Fibroblast of the aortic adventitia (primary cell): Measurements from ENCODE around the gene ZNF516. TPM values are rescaled to one million over a fixed set of nuclear protein-coding genes. Genes with fewer than 3 reads are reported as not detected.
A peak's percentile ranks its signal among the peaks of the same experiment; 100 is the strongest.

Source experiments
- DNase-seq: peaks from one replicate; pipeline ENCODE4 v3.0.0-alpha.2; 2010; ENCODE audit warnings: low read depth
- H3K4me3 ChIP-seq: 2 replicates; pipeline ENCODE4 v1.5.1; 2011; ENCODE audit warnings: low read depth, mild to moderate bottlenecking, control low read depth, low read length, moderate library complexity
- total RNA-seq: library from RNA; depleted of rRNA; stranded (reverse); fragments of >200 nt; gene quantifications from 2 replicates; pipeline ENCODE4 v1.2.3, GENCODE V29; 2012; ENCODE audit warnings: low replicate concordance
- TF ChIP-seq, protein P1 (sequence below): IDR thresholded peaks from 2 replicates; pipeline ENCODE4 v1.5.1; 2011; ENCODE audit warnings: mild to moderate bottlenecking, low read length, control low read depth, inconsistent platforms; ENCODE audit not compliant: insufficient read depth

The ZNF516 gene
- total RNA-seq, 1 donor, result 21.9 TPM

DNA sequence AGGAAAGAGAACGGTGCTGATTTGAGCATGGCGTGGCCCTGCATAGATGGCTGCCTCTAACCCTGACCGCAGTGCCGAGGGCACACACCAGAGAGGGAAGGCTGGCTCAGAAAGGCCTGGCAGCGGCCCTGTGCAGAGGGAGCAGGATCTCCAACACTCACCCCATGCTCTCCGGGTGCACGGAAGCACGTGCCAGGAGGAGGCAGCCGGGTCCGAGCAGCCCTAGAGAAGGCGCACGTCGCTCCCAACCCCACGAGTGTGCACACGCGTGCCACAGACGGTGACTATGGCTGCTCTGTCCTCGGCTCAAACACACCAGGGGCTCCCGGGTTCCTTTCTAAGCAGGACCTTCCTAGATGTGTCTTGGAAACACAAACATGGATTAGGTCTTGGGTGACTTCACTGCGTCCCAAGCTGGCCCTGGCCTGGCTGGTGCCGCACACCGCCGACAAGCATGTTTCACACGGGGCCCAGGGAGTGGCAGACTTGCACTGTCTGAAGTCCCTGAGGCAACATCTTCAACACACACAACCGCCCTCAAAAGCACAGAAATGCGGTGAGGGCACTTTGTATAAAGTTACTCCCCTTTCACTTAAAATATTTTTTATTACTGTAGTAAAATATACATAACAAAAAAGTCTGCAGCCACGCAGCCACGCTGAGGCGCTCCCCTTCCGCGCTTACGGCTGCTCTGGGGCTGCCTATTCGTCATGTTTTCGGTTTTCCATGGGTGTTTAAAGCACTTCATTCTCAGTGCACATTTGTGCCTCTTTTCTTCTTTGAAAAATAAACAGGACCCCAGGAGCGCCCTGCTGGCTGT, 110.0 kb downstream of the ZNF516 start:
- no peak overlapping the region for H3K4me3 ChIP-seq
- TF ChIP-seq, protein P1, sequence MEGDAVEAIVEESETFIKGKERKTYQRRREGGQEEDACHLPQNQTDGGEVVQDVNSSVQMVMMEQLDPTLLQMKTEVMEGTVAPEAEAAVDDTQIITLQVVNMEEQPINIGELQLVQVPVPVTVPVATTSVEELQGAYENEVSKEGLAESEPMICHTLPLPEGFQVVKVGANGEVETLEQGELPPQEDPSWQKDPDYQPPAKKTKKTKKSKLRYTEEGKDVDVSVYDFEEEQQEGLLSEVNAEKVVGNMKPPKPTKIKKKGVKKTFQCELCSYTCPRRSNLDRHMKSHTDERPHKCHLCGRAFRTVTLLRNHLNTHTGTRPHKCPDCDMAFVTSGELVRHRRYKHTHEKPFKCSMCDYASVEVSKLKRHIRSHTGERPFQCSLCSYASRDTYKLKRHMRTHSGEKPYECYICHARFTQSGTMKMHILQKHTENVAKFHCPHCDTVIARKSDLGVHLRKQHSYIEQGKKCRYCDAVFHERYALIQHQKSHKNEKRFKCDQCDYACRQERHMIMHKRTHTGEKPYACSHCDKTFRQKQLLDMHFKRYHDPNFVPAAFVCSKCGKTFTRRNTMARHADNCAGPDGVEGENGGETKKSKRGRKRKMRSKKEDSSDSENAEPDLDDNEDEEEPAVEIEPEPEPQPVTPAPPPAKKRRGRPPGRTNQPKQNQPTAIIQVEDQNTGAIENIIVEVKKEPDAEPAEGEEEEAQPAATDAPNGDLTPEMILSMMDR, result no peak
- no peak for DNase-seq

DNA sequence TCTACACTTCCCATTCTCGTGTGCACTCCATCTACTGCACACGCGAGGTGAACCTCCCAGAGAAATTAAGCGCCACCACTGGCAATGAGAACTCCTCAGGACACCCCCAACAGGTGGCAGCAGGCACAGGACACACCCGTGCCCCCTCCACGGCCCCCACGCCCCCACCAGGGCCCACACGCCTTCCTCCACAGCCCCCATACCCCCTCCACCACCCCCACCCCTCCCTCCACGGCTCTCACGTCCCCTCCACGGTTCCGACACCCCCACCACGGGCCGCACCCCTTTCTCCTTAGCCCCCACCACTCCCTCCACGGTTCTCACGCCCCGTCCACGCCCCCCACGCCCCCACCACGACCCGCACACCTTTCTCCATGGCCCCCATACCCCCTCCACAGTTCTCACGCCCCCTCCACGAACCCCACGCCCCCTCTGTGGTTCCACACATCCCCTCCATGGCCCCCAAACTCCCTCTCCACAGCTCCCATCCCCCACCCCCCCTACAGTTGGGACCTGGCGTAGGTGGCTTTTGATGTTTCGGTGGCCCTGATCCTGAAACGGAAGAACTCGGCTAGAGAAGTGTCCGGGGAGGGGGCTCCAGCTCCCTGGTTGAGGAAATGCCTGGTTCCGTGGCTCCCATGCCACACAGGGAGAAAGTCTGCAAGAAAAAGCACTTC, 110.8 kb downstream of the ZNF516 start:
- TF ChIP-seq, protein P1, result no peak
- H3K4me3 ChIP-seq, result no peak overlapping the region
- no peak for DNase-seq

DNA sequence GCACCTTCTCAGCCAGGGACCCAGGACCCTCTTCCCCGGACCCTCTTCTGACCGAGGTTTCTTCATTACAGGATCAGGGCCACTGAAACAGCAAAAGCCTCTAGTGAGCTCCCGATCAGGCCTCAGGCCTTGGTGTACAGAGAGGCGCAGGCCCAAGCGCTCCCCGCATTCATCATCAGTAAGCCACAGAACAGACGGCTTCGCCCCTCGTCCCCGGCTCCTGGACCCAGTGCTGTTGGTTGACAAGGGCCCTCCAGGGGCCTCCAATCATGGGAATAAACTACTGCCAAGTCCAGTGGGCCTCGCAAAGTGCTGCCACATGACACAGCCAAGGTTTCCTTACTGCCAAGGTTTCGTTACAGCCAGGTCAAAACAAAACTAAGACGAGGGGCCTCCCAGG, 111.4 kb downstream of the ZNF516 start:
- TF ChIP-seq, protein P1, result no peak
- H3K4me3 ChIP-seq, result no peak overlapping the region
- DNase-seq, result no peak

DNA sequence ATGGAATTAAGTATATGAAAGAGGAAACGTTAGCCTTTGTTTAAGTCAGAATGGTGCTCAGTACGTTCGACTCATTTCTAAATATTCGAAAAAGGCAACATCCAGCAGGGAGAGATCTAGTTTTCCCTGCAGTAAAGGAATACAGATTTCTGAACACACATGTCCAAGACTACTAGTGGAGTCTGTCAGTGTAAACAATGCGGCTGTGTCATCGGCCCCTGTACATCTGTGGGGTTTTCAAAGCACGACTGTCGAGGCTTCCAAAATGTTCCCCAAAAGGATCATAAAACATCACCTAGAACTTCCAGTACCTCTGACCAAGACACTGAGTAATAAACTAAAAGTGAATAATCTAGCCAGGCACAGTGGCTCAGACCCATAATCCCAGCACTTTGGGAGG, 112.8 kb downstream of the ZNF516 start:
- DNase-seq, result no peak
- no peak overlapping the region for H3K4me3 ChIP-seq
- TF ChIP-seq, protein P1, result no peak

DNA sequence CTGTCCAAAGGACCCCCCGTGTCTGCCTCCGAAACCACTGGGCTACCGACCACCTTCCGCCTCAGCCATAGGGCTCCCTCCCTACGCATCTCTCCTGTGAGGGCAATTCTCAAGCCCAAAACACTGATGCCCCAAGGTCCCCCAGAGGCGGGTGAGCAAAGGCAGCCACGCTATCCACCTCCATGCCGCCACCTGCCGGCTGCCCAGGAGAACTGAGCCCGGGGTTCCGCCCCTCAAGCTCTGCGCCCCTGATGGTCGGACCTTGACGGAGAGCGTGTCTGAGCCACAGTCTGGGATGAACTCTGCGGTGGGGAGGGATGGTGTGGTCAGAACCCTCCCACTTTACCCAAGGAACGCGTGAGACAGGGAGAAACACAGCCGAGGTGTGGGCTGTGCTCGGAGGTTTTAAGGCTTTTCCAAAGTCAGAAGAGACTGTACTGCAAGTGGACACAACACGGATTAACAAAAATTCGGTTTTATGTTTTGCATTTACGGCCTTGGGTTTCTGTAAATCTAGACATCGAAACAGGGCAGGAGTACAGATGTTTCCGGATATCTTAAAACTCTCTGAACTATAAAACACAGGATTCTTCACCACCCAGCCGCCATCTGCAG, 114.1 kb downstream of the ZNF516 start:
- TF ChIP-seq, protein P1, result peak; percentile 48
- no peak overlapping the region for H3K4me3 ChIP-seq
- DNase-seq, result no peak

DNA sequence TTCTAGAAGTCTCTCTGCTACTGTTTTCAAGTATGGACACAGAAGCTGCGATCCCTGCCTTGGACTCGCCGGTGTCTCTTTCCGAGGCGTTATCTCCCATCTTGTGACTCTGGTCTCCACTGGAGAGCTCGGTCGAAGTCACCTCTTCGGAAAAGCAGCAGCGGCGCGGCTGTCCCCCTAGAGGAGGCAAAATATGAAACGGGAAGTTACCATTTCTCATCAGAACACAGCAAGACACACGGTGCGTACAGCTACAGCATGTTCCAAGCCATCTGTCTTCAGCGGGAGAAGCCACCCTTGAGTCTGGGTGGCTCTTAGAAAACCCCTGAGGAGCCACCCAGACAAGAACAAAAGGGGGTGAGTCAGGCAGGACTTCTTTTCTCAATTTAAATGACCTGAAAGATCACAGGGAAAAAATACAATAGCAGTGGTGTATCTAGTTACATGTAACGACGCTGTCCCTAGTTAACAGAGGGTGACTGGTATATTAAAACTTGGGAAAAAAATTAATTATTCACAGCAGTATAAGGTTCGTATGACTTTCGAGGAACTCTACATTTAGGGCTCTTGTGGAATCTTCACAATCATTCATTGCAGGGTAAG, 114.8 kb downstream of the ZNF516 start:
- TF ChIP-seq, protein P1, result no peak
- no peak overlapping the region for H3K4me3 ChIP-seq
- DNase-seq, result no peak
